SHP77 treated with DMSO at 0.1 percent for 48 hours (cell line): ENCODE data around the gene MCF2L.

Source experiments
- DNase-seq: peaks from one replicate; lab custom pipeline; 2025; lab: John Stamatoyannopoulos, UW

Gene MCF2L

DNA sequence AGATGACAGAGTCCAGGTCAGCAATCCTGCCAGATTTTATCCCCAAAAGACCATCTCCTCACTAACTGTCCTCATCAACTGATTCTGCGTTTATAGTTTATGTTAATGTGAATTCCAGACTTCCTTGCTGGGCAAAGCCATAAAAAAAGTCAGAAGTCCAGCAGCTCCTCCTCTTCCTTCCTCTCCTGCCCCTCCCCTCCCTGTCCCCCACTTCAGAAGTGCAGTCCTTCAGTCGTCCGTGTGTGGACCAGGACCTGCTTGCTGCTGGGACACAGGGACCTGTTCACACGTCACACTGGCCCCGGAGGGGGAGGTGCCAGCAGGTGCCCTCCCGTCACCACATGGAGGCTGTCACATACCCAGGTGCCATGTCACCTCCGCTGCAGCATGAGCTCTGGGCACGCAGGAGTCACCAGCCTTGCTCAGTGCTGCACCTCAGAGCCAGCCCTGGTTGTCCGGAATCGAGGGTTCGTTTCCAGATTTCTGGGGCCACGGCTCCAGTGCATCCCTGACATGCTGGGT is 4.0 kb upstream of the MCF2L start:
- DNase-seq = no peak

DNA sequence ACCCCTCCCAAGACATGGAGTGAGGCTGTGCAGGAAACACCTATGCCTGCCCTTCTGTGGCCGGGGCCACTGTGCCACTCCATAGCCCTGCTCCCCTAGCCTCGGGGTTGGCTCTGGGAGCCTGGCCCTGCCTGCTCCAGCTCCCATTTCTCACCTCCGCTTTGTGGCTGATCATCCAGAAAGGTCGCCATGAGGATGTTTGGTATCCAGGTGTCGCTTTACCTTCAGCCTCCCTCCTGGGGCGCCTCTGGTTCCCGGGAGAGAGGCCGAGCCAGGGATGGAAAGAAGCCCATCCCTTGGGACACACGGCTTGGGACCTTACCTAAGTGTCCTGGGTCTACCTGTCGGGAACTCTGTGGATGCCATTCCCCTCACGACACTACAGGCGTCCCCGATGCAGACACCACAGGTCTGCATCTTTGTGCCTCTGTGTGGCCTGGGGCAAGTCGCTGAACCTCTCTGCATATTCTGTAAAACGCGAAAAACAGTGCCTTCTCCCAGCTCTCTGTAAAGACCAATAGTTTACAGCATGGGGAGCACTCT is 3.4 kb upstream of the MCF2L start:
- DNase-seq = no peak

DNA sequence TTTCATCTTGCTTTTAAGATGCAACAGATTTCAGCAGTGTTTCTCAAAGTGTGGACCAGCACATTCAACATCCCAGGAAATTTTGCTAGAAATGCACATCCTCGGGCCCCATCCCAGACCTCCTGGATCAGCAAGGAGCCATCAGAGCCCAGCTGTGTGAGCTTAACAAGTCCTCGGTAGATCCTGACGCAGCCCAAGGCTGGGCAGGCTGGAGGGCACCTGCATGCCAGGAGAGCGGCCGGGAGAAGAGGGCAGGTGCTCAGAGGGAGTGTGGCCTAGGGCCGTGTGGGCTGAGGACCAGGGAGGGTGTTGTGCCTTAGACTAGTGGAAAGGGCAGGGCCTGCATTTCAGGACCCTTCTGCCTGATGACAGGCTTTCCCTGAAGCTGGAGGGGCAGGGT is 2.2 kb upstream of the MCF2L start:
- no peak for DNase-seq

DNA sequence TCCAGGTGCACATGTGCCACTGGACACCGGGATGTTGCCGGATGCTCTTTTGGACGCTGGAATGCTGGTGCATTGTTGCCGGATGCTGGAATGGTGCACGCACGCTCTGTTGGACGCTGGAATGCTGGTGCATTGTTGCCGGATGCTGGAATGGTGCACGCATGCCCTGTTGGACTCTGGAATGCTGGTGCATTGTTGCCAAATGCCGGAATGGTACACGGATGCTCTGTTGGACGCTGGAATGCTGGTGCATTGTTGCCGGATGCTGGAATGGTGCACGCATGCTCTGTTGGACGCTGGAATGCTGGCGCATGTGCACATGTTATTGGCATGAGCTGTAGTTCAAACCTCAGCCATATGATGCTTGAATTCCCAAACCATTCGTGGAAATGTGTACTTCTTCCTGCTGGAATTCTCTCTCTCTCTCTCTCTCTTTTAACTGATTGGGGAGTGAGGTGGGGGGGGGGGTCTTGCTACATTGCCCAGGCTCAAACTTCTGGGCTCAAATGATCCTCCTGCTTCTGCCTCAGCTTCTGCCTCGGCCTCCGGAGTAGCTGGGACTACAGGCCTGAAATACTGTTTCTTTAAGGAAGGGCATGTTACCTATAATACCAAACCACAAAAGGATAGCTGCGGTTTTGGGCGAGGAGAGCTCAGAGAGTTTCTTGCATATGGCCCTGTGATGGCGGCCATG is 1.2 kb upstream of the MCF2L start:
- DNase-seq = no peak

DNA sequence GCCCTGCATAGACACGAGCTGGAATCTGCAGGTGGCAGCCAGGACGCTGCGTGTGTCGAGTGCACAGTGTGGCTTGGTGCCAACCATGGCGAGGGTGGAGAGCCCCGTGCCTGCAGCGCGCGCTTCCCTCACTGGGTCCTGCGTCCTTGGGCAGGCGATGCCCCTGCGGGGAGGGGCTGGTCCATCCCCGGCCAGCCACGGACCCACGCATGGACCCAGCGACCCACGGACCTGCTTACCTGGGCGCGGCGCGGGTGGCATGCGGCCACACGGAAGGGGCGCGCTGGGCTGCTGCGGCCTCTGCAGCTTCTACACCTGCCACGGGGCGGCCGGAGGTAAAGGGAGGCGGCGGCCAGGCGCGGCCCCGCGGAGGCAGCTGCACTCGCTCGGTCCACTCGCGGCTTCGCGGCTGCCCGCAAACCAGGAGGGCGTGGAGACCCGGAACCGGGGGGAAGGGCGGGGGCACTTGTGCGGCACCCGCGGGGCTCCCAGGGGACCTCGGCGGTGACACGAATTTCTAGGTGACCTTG is 569 bp upstream of the MCF2L start:
- peak; percentile 74 for DNase-seq

DNA sequence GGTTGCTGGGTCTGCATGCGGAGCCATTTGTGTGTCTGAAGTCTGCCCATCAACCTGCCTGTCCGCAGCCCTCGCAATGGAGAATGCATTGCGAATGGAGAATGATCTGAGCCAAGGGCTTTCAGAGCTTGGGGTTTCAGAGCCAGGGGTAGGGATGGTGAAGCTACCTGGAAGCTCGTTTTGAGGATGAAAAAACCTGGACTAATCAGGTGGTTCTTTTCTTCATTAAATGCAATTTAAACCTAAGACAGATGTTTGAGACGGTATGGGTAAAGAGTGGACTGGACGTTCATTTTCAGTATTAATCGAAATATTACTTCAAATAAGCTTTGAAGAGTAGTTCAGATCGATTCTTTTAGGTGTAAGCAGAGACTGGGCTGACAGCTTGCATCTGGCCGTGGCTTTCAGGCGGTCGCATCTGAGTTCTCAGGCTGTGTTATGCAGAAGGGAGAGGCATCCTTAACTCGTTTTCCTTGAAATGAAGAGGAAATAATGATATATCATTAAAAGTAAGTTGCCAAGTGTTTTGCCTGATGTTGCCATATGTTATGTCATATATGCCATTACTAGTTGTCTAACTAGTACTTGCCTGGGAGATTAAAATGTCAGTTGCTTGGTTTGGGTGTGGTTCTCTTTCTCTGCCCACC is 801 bp downstream of the MCF2L start:
- DNase-seq = no peak

DNA sequence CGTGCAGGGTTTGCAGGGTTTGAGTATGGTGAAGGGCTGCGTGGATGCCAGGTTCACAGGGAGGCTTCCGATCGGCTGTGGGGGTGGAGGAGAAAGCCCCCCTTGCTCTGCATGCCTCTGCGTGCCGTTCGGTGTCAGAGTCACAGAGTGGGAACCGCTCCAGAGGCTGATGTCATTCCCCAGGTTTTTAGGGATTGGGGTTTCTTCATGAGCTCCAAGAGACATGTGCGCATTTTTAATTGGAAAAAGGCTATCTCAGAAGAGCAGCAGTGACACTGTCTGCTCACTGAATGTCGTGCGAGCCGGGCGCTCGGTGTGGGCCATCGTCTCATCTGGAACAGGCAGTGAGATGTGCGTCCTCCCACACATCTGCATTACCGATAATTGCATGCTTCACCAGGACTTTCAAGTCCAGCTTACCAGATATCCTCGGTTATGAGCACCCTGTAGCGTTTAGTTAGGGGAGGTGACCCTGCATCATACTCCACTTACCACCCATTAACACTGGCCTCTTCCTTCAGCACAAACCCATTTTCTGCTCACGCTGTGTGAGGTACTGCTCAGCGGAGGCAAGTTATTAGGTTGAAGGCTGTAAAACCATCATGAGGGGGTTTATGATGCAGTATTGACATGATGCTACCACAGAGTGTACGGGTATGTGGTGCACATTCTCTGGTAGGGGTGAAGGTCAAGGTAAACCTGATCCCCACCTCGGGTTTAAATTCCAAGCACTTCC is 1.7 kb downstream of the MCF2L start:
- no peak for DNase-seq

DNA sequence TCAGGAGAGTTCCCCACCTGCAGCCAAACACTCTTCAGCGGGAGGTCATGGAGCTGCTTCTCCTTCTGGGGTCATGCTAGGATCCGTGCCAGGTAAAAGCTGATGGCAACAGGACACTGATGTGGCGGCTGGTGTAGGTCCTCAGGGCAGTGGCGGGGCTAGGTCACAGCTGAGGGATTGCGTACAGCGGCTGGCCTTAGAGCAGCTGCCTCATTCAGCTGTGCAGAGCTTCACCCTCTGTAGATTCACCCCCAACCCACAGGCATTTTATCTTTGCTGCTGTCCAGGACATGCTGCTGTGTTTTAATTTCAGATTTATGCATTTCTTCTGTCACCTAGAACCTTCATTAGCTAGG is 2.3 kb downstream of the MCF2L start:
- DNase-seq = no peak

DNA sequence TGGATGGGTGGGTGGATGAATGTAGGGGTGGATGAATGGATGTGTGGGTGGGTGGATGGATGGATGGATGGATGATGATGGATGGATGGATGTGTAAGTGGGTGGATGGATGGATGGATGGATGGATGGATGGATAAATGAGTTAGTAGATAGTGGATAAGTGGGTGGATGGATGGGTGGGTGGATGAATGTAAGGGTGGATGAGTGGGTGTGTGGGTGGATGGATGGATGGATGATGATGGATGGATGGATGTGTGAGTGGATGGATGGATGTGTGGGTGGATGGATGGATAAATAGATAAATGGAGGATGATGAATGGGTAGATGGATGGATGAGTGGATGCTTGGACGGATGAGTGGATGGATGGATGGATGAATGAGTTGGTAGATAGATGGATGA is 3.2 kb downstream of the MCF2L start:
- DNase-seq = no peak

DNA sequence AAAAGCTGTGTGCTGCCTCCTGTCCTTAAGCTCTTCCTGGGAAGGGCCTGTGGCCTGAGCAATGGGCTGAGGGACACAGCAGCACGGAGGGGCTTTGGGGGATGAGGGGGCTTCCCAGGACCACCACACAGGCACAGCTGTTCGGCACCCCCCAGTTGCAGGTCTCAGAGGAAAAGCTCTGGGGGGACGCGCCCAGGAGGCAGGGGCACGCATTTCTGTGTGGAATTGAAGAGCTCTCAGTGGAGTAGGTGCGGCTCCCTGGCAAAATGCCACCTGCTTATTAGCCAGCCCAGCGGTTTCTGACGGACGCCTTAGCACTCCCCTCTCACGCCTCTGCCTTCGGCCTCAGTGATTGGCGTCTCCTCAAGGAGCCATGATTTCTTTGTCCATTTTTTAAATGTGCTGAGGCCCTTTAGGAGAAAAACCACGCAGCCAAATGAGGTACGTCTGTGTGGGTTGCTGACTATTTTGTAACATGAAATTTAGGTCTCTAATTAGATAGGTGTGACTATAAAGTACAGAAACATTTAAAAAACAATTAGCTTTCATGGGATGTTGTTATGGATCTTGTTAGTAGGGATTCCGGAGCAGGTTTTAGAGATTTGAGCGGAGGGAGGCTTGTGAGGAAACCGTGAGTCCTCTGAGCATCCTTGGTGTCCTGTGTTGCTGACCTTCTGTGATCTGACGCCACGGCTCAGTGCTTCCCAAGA is 4.0 kb downstream of the MCF2L start:
- DNase-seq = no peak

DNA sequence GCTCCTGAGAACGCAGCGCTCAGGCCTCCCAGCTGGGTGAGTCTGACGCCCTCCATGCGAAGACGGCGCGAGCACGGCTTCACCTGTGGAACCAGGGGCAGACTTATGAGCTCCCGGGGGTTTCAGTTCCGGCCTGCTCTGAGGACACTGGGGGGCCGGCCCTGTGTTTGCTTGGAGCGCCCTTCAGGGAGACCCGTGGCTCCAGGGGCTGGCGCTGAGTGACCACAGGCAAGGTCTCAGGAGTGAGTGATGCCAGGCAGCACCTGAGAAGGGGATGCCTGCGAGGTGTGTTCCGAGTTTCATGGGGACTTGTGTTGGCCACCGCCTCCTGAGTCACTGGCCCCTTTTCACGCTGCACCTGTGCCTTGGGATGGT is 4.5 kb downstream of the MCF2L start:
- DNase-seq = no peak

DNA sequence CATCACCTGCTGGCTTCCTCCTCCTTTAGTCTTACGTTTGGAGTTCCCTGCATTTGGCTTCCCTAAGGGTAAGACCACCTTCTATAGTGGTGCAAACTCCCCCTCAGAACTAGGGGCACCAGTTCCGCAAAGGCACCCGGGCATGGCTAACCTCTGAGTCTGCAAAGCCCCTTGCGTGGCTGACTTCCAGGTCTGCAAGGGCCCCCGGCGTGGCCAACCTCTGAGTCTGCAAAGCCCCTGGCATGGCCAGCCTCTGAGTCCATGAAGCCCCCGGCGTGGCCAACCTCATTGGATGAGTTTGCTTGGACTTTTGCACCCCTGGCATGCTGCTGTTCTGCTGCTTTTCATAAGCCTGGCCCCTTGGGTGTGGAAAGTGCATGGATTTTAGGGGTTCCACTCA is 5.1 kb downstream of the MCF2L start:
- DNase-seq = no peak

DNA sequence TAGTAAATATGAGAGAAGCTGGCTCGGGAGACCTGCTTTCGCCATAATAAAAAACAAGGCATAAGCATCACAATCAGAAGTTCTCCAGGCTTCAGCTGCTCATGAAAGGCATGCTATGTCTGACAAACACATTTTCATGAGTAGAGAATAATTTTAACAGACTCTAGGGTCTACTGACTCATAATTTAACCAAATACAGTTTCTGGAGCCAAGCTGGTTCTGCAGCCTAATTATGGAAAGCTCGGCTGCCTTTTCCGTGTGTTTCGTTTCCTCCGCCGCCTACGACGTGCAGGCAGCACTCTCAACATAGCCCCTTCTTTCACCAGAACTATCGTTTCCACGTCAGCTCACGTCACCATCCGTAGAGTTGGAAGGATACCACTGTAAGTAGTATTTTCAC is 5.7 kb downstream of the MCF2L start:
- no peak for DNase-seq

DNA sequence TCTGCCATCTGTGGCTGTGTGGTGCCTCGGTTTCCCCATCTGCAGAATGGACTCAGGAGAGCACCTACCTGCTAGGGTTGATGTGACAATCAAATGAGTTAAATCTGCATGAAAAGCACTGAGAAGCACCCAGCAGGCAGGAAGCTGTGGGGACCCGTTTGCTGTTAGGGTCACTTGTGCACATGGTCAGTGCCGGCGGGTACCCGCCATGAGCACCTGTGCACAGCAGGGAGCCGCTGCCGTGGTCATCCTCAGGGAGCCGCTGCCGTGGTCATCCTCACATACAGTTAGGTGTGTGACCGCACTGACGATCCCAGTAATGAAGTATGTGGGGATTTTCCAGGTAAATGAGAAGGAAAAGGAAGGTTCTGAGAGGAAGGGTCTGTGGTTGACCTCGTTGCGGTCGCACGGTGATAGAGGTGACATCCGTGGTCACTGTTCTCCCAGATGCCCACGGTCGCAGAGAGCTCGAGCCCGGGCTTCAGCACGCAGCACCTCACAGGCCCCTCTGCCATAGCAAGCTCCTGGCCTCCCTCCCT is 6.5 kb downstream of the MCF2L start:
- DNase-seq = no peak

DNA sequence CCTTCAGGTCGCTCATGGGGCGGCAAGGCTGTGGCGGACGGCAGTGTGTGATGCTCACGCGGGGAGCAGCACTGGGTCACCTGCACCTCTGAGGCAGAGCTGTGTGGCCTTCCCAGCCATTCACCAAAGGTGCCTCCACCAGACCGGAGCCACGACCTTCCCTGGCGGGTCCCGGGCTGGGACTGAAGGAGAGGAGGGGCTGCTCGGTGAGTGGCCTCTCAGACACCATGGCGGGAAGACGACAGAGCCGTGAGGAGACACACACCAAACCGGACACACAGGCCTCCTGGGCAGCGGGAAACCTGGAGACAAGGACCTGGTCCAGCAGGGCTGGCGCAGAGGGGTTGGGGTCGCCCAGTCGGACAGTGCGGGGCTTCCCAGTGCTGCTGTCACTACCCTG is 7.5 kb downstream of the MCF2L start:
- no peak for DNase-seq

DNA sequence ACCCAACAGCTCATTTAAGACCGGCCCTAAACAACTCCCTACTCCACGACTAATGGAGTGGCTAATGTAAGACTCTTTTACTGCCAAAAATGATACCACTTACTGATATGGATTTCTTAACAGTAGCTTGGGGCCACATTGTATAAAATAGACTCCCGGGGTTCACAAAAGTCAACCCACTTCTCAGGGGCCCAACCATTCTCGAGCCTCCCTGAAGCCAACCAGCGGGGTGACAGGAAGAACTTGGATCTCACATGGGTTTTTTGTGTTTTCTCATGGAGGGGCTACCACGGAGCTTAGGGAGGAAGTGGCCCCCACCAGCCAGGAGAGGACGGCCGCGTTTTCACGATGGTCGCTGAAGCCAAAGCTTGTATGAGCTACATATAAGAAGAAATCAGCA is 8.1 kb downstream of the MCF2L start:
- DNase-seq = no peak

DNA sequence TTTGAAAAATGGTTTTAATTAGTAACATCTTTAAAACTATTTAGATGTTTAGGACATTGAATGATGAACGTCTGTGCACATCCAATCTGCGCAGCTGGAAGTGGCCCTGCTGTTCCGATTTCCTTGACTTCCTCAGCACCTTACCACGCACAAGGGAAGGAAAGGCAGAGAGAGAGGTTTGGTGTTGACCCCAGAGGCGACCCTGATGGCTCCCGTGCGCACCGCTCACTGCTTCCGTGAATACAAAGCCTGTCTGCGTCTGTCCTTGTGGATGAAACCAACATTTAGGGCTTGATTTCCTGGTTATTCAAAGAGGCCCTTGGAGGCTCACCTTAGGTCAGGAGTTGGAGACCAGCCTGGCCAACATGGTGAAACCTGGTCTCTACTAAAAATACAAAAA is 8.5 kb downstream of the MCF2L start:
- DNase-seq = no peak

DNA sequence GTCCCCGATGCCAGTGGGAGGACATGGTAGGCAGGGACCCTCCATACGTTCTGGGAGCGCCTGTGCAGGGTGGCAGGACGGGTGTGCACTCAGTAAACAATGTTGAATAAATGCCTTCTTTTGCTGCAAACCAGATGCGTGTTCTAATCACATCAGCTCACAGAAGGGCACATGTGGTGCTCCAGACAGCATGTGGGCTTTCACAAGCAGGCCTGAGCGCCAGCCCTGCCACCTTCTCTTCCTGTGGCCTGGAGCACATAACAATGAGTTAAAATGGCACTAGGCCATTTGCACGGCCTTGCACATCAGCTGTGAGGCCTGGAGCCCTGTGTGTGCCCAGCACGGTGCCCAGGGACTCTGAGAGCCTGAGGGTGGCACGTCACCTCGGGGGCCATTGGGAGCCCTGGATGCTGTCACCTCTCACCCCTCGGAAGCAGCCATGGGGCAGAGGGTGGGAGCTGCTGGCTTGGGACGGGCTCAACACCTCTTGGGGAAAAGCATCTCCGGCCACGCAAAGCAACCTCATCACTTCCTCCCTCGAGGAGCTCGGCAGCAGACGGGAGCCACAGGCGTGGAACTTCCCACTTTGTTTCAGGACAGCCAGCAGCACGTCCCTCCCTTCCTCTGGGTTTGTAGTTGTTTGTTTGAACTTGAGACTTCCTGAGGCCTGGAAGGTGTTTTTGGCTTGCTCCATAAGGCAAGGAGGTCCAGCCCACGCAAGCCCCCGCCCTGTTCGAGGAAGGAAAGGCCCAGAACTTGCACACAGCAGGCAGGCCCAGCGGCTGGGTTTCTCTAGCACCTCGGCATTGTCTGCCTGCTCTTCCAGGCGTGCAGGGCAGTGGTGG is 9.8 kb downstream of the MCF2L start:
- no peak for DNase-seq

DNA sequence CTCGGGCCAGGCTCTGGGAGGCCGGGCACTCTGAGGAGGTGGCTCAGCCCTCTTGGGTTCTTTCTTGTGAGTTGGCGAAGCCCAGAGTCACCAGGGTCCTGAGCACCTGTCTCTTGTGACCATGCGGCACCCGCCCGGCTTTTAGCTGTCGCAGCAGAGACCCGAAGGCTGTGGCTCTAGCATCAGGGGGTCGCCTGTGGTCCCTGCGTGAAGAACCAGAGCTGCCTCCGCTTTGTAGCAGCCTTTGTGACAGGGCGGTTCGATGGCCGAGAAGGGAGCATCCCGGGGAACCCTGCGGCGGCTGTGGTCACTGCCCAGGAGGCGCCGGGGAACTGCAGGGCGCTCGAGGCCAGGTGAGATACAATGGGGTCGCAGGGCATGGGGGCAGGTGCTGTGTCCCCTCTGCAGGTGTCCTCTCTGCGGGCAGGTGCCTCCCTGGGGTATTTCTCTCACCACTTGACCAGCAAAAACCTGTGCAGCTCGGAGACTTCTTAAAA is 10.4 kb downstream of the MCF2L start:
- DNase-seq = no peak

DNA sequence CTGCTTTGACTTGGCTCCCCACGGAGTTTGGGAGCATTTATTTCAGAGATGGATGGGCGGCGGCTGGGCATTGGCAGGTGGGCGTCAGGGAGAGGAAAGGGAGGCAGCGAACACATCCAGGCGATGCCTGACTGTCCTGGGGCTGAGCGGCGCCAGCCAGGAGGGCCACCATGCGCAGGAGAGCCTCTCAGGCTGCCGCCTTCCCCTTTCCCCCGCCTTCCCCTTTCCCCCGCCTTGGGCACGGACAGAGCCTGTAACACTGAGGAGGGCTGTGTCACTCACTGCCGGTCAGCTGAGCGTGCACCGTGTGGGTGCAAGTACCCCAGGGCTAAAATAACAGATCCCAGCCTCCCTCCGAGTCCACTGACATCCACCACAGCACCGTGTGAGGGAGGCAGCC is 11.4 kb downstream of the MCF2L start:
- DNase-seq = no peak

DNA sequence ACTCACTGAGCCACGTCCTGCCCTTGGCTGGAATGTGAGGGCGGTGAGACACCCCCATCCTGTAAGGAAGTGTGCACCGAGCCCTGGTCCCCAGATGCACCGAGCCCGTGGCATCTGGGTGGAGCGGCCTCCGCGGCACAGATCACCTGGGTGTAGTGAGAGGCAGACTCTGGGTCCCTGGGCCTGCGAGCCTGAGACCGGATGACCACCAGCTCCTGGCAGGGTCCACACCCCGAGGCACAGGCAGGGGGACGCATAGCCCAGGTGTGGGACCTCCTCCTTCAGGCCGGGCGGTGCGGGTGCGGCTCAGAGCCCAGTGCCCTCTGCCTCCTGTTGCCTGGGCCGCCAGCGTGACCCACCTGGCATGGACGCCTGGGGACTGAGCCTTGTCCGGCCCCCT is 12.4 kb downstream of the MCF2L start:
- no peak for DNase-seq
